ENCODE results near the gene MYO7B. TPM values are rescaled to one million over a fixed set of nuclear protein-coding genes. Genes with fewer than 3 reads are reported as not detected.
A peak's percentile ranks its signal among the peaks of the same experiment; 100 is the strongest.

Gene MYO7B
- polyA plus RNA-seq: 1.1 TPM

- peak within 1 kb of the TSS in 1 of 3 donors; percentile 62 for H3K27ac Mint-ChIP-seq
- no peak within 1 kb of the TSS for H3K4me3 Mint-ChIP-seq
- H3K9me3 Mint-ChIP-seq: peaks cover 0 to 2% (median 0%) of the 10 kb centered on the region in 3 donors
- H3K4me1 Mint-ChIP-seq: peaks cover 0 to 2% (median 1%) of the 10 kb centered on the region in 3 donors
- no peaks in the 10 kb centered on the region for H3K36me3 Mint-ChIP-seq
- peaks cover 8% of the 10 kb centered on the region for H3K27me3 Mint-ChIP-seq
These were observed at the start of gene MYO7B for GRCh38 chr2:127535422-127535901. TSS of gene MYO7B (plus strand) at chr2:127535683. CDS start at chr2:127559723, 24,040 bp downstream.

GRCh38 chr2:127485694-127486071 lies 49.8 kb upstream of the MYO7B start:
- H3K4me1 Mint-ChIP-seq: peaks cover 7 to 17% (median 11%) of the 10 kb centered on the region in 3 donors
- H3K27me3 Mint-ChIP-seq: no peaks in the 10 kb centered on the region
- peaks cover 4% of the 10 kb centered on the region for H3K36me3 Mint-ChIP-seq
- H3K4me3 Mint-ChIP-seq: no peak overlapping the region
- no peaks in the 10 kb centered on the region for H3K9me3 Mint-ChIP-seq
- peak overlapping the region in 1 of 3 donors; percentile 90 for H3K27ac Mint-ChIP-seq

DNA sequence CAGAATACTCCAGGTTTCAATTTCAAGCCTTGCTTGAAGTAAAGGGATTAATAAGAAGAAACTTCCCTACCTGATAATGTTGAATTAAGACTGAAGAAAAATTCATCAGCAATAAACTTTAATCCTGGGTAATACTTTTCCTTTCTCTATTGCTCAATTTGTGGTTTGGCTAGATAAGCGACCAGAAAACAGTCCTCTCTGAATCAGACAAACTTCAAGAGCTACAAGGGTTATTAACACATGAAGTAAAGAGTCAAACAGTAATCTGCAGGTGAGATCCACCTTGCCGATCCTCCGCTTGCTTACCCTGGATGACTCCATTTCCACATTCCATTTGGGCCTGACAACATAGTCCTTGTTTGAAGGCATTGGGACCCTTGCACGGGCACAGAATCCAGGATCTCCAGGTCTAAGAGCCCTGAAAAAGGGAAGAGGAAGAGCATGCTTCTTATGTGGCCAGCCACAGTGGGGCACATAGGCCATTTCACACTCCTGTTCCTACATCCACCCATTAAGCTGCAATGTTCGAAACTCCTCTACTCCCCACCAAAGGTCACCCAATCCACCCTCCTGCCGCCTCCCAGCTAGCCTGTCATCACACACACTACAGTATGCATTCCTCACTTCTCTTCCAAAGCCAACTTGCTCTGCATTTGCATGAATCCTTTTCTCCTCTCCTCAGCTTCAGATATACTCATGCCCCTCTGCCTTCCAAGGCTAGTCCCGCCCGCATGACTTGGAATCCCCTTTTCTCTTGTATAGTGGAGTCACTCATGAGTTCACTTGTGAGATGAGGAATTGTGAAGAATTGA lies 49.0 kb upstream of the MYO7B start:
- Mint-ChIP-seq H3K4me3 (peak overlapping the region in 1 of 4 donors; percentile 18), H3K4me1 (peaks cover 7 to 17% (median 11%) of the 10 kb centered on the region in 3 donors), H3K27ac (peak overlapping the region; percentile 0 to 90 (median 5))

DNA sequence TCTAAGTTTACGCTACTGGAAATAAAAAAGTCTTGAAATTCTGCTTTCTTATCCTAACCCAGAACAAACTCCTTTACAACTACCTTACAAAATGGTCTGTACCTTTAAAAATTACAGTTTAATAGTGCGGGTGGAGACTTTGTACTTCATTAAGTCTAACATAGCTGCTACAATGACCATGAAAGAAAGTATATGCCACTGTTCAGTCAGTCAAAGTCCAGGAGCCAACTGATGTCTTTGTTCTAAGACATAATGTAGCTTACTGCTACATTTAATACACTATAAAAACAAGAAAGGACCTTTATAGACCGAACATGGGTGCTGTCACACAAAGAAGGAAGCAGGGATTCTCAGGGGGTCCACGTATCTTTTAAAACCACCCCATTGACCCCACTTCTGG lies 45.2 kb upstream of the MYO7B start:
- no peaks in the 10 kb centered on the region for H3K9me3 Mint-ChIP-seq
- peaks cover 10% of the 10 kb centered on the region for H3K36me3 Mint-ChIP-seq
- H3K27me3 Mint-ChIP-seq: no peaks in the 10 kb centered on the region
- peaks cover 7 to 17% (median 11%) of the 10 kb centered on the region in 3 donors for H3K4me1 Mint-ChIP-seq
- no peak overlapping the region for H3K27ac Mint-ChIP-seq
- H3K4me3 Mint-ChIP-seq: no peak overlapping the region

More for the DNA sequence above, 49.0 kb upstream of the MYO7B start:
- Mint-ChIP-seq H3K27me3 (no peaks in the 10 kb centered on the region), H3K9me3 (no peaks in the 10 kb centered on the region), H3K36me3 (peaks cover 10% of the 10 kb centered on the region)

DNA sequence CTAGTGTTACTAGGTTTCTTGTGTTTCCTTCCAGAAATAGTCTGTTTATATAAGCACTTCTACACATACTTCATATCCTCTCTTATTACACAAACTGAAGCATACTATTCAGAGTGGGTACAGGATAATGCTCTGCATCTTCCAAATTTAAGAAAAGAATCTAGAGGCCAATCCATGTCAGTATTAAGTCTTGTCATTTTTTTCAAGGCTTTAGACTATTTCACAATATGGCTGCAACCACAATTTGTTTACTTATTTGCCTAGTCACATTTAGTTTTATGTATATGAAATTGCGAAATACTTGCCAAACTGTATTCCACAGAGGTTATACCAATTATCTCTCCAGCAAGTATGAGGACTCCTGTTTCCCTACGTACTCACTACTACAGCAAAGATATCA lies 37.1 kb upstream of the MYO7B start:
- Mint-ChIP-seq H3K4me1 (peaks cover 0 to 2% (median 2%) of the 10 kb centered on the region in 3 donors), H3K36me3 (peaks cover 4% of the 10 kb centered on the region), H3K4me3 (no peak overlapping the region), H3K9me3 (no peaks in the 10 kb centered on the region), H3K27me3 (no peaks in the 10 kb centered on the region), H3K27ac (no peak overlapping the region)

- Mint-ChIP-seq H3K9me3 (no peaks in the 10 kb centered on the region), H3K36me3 (peaks cover 4% of the 10 kb centered on the region), H3K27me3 (no peaks in the 10 kb centered on the region), H3K27ac (peak overlapping the region in 1 of 3 donors; percentile 81), H3K4me3 (no peak overlapping the region), H3K4me1 (peaks cover 8 to 27% (median 20%) of the 10 kb centered on the region in 3 donors)
These were observed 32.0 kb upstream of the MYO7B start for GRCh38 chr2:127503491-127503890.

DNA sequence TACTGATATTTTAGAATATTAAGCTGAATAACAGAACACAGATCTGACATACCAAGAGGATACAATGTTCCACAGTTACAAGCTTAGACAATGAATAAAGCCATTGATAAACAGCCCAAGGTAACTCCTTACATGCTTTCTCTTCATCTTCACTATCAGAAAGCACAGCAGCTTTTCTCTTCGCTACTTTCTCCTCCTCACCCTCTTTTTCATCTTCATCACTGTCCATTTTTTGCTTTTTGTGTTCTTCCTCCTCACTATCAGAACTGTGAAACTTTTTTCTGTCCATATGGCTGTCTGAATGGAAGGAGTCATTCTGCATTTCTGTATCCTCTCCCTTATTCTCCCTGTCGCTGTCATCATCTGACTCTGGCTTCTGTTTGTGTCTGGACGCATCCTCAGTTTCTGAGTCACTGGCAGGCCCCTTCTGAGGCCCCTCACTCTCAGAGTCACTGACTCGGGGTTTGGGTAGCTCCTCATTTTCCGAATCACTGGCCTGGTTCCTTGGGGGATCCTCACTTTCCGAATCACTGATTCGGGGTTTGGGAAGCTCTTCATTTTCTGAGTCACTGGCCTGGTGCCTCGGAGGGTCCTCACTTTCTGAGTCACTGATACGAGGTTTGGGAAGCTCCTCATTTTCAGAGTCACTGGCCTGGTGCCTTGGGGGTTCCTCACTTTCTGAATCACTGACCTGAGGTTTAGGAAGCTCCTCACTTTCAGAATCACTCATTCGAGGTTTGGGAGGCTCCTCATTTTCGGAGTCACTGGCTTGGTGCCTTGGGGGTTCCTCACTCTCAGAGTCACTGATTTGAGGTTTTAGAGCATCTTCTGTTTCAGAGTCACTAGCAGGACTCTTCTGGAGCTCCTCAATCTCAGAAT lies 30.7 kb upstream of the MYO7B start:
- Mint-ChIP-seq H3K27me3 (no peaks in the 10 kb centered on the region), H3K36me3 (peaks cover 2% of the 10 kb centered on the region), H3K27ac (peak overlapping the region in 2 of 3 donors; percentile 35 to 87), H3K4me3 (peak overlapping the region in 1 of 4 donors; percentile 53), H3K9me3 (no peaks in the 10 kb centered on the region), H3K4me1 (peaks cover 19 to 31% (median 29%) of the 10 kb centered on the region in 3 donors)

- H3K4me3 Mint-ChIP-seq: no peak overlapping the region
- H3K36me3 Mint-ChIP-seq: peaks cover 2% of the 10 kb centered on the region
- no peaks in the 10 kb centered on the region for H3K9me3 Mint-ChIP-seq
- H3K4me1 Mint-ChIP-seq: peaks cover 34 to 43% (median 43%) of the 10 kb centered on the region in 3 donors
- H3K27ac Mint-ChIP-seq: no peak overlapping the region
- H3K27me3 Mint-ChIP-seq: no peaks in the 10 kb centered on the region
These were observed 29.0 kb upstream of the MYO7B start for GRCh38 chr2:127506510-127506909.

GRCh38 chr2:127508023-127508630 lies 27.4 kb upstream of the MYO7B start:
- Mint-ChIP-seq H3K27me3 (no peaks in the 10 kb centered on the region), H3K27ac (peak overlapping the region in 1 of 3 donors; percentile 73), H3K4me1 (peaks cover 43 to 54% (median 50%) of the 10 kb centered on the region in 3 donors), H3K36me3 (peaks cover 1% of the 10 kb centered on the region), H3K4me3 (peak overlapping the region in 2 of 4 donors; percentile 2 to 15), H3K9me3 (no peaks in the 10 kb centered on the region)

- Mint-ChIP-seq H3K27me3 (no peaks in the 10 kb centered on the region), H3K4me3 (peak overlapping the region in 2 of 4 donors; percentile 2 to 15), H3K9me3 (no peaks in the 10 kb centered on the region), H3K27ac (no peak overlapping the region), H3K36me3 (peaks cover 1% of the 10 kb centered on the region), H3K4me1 (peaks cover 45 to 54% (median 50%) of the 10 kb centered on the region in 3 donors)
These were observed 26.9 kb upstream of the MYO7B start for GRCh38 chr2:127508631-127509034.

- H3K27me3 Mint-ChIP-seq: no peaks in the 10 kb centered on the region
- H3K27ac Mint-ChIP-seq: no peak overlapping the region
- H3K9me3 Mint-ChIP-seq: no peaks in the 10 kb centered on the region
- H3K36me3 Mint-ChIP-seq: peaks cover 1% of the 10 kb centered on the region
- H3K4me3 Mint-ChIP-seq: no peak overlapping the region
- peaks cover 46 to 53% (median 49%) of the 10 kb centered on the region in 3 donors for H3K4me1 Mint-ChIP-seq
These were observed 25.4 kb upstream of the MYO7B start for GRCh38 chr2:127510073-127510472.

DNA sequence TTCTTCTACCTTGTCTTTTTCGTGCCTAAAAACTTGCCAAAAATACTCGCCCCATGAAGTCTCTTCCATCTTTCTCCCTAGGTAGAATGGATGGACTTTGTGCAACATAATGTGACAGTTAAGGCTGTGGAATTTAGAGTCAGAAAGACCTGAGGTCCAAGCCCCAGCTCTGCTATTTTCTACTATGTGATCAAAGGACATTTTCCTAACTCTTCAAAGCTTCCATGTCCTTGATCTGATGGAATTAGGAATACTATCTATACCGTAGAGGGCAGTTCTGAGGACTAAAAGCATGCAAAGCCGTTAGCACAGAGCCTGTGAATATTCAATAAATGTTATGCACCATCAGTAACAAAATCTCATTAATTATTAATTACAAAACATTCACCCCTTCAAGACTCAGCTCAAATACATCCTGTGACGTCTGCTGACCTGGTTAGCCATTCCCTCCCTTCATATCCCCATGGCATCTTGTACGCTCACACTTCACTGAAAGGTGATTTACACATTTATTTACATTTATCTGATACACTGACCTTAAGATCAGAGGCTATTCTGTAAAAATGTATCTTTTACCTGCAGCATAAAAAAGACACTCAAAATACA lies 24.3 kb upstream of the MYO7B start:
- no peak overlapping the region for H3K4me3 Mint-ChIP-seq
- H3K4me1 Mint-ChIP-seq: peaks cover 50 to 60% (median 53%) of the 10 kb centered on the region in 3 donors
- H3K36me3 Mint-ChIP-seq: peaks cover 3% of the 10 kb centered on the region

DNA sequence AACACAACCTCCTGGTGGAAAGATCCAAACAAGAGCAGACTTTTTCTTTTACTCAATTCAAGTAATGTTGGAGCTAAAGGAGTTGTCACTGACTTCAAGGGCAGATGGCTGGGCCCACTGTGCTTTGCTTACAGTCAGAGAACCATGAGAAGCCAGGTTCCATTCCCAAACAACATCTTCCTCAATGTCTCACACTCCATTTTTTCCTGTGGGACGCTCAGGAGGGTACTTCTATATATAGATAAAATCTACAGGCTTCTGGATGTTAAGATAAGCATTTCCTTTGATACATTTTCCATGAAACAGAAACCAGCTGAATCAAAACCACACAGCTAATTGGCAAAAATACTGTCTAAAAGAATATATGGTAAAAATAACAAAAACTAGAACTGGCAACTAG lies 23.6 kb upstream of the MYO7B start:
- H3K4me1 Mint-ChIP-seq: peaks cover 47 to 60% (median 55%) of the 10 kb centered on the region in 3 donors
- no peaks in the 10 kb centered on the region for H3K27me3 Mint-ChIP-seq
- peaks cover 4% of the 10 kb centered on the region for H3K36me3 Mint-ChIP-seq
- no peak overlapping the region for H3K4me3 Mint-ChIP-seq
- H3K9me3 Mint-ChIP-seq: no peaks in the 10 kb centered on the region
- H3K27ac Mint-ChIP-seq: no peak overlapping the region

More for the DNA sequence above, 24.3 kb upstream of the MYO7B start:
- H3K27ac Mint-ChIP-seq: peak overlapping the region in 1 of 3 donors; percentile 79
- H3K9me3 Mint-ChIP-seq: no peaks in the 10 kb centered on the region
- no peaks in the 10 kb centered on the region for H3K27me3 Mint-ChIP-seq

DNA sequence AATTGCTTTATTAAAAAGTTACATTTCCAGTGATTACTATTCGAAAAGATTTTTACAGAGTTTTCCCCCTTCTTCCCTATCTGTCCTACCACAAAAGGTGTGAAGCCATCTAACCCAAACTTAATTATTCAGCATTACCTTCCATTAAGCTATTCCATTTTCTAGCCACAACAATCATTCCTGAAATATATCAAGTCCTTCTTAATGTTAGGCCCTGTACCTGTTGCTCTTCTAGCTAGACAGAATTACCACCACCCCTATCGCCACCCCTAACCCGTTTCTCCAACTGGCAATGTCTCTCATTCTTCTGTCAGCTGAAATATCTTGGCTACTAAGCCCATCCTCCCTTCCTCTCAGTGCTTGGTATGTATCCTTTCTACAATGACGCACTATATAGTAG lies 23.1 kb upstream of the MYO7B start:
- no peak overlapping the region for H3K4me3 Mint-ChIP-seq
- peaks cover 45 to 63% (median 57%) of the 10 kb centered on the region in 3 donors for H3K4me1 Mint-ChIP-seq
- peak overlapping the region in 1 of 3 donors; percentile 3 for H3K27ac Mint-ChIP-seq
- H3K27me3 Mint-ChIP-seq: no peaks in the 10 kb centered on the region
- no peaks in the 10 kb centered on the region for H3K9me3 Mint-ChIP-seq
- H3K36me3 Mint-ChIP-seq: peaks cover 8% of the 10 kb centered on the region
